Immature natural killer cell (primary cell): ENCODE results near the gene MRPL54. TPM values are rescaled to one million over a fixed set of nuclear protein-coding genes. Genes with fewer than 3 reads are reported as not detected.

Source experiments
- DNase-seq, 3 donors: peaks; one replicate each; pipeline ENCODE4 v3.0.0; 2022; ENCODE audit warnings: mixed read lengths in 1 of 3
- H3K27ac Mint-ChIP-seq, 6 donors: one replicate each; pipeline ENCODE4 v1.8.0; 2020; ENCODE audit warnings: mixed read lengths in 6 of 6, mild to moderate bottlenecking in 5 of 6, inconsistent platforms in 4 of 6, moderate library complexity in 3 of 6
- H3K27me3 Mint-ChIP-seq, 3 donors: one replicate each; pipeline ENCODE4 v1.8.0; 2020 to 2021; ENCODE audit warnings: low read depth in 3 of 3, mild to moderate bottlenecking in 3 of 3, mixed read lengths in 3 of 3, moderate library complexity in 3 of 3, inconsistent platforms in 1 of 3
- H3K36me3 Mint-ChIP-seq, 3 donors: one replicate each; pipeline ENCODE4 v1.8.0; 2020; ENCODE audit warnings: mixed read lengths in 3 of 3, inconsistent platforms in 2 of 3, mild to moderate bottlenecking in 2 of 3
- H3K4me1 Mint-ChIP-seq, 2 donors: one replicate each; pipeline ENCODE4 v1.8.0; 2020; ENCODE audit warnings: inconsistent platforms in 2 of 2, mild to moderate bottlenecking in 2 of 2, mixed read lengths in 2 of 2, moderate library complexity in 1 of 2
- H3K4me3 Mint-ChIP-seq, 5 donors: one replicate each; pipeline ENCODE4 v1.8.0; 2020; ENCODE audit warnings: mild to moderate bottlenecking in 5 of 5, mixed read lengths in 5 of 5, inconsistent platforms in 3 of 5, moderate library complexity in 3 of 5
- H3K9me3 Mint-ChIP-seq, 6 donors: one replicate each; pipeline ENCODE4 v1.8.0; 2020; ENCODE audit warnings: mild to moderate bottlenecking in 6 of 6, mixed read lengths in 6 of 6, inconsistent platforms in 4 of 6, moderate library complexity in 3 of 6
- polyA plus RNA-seq, 3 donors: library from polyadenylated mRNA; unstranded; fragments of 300-500 nt; fragmentation: Illumina TruSeq; gene quantifications; one replicate each; pipeline ENCODE4 v1.2.3, GENCODE V29; 2021

The MRPL54 gene
- polyA plus RNA-seq, 3 donors from 2014 or later = 116 to 167 (median 122) TPM

DNA sequence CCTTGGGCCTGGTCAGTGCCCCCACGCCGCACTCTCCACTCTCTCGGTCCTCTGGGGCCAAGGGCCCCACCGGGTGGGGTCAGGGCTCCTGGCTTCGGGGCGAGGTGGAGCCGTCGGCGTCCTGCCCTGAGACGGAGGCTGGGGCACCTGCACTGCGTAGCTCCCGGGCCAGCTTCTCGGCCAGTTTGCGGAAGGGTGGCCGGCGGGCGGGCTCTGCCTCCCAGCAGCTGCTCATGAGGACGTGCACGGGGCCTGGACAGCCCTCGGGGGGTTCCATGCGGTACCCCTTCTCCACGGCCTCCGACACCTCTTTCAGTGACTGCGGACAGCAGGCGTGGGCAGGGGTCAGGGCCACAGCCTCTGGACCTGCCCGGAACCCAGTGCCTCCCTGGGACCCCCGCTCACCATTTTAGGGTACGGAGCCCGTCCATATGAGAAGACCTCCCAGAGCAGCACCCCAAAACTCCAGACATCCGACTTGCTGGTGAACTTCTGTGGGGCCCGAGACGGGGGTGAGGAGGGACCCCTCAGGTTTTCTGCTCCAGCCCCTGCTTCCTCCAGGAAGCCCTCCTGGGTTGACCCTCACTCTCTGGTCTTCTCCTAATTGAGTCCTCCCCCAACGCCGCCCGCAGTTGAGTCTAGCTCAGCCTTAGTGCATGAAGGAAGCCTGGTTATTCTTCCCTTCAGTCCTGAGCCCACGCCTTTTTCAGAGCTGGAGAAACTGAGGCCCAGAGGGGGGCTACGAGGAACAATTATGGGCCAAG is 15.8 kb downstream of the MRPL54 start:
- H3K27ac Mint-ChIP-seq = peak overlapping the region in 1 of 6 donors; percentile 11
- H3K9me3 Mint-ChIP-seq = peaks cover 0 to 16% (median 6%) of the 10 kb centered on the region in 6 donors
- peaks cover 22 to 32% of the 10 kb centered on the region in 2 donors for H3K4me1 Mint-ChIP-seq
- H3K27me3 Mint-ChIP-seq = peaks cover 0 to 3% (median 2%) of the 10 kb centered on the region in 3 donors
- H3K36me3 Mint-ChIP-seq = peaks cover 21 to 25% (median 21%) of the 10 kb centered on the region in 3 donors
- no peak for DNase-seq
- no peak overlapping the region for H3K4me3 Mint-ChIP-seq

DNA sequence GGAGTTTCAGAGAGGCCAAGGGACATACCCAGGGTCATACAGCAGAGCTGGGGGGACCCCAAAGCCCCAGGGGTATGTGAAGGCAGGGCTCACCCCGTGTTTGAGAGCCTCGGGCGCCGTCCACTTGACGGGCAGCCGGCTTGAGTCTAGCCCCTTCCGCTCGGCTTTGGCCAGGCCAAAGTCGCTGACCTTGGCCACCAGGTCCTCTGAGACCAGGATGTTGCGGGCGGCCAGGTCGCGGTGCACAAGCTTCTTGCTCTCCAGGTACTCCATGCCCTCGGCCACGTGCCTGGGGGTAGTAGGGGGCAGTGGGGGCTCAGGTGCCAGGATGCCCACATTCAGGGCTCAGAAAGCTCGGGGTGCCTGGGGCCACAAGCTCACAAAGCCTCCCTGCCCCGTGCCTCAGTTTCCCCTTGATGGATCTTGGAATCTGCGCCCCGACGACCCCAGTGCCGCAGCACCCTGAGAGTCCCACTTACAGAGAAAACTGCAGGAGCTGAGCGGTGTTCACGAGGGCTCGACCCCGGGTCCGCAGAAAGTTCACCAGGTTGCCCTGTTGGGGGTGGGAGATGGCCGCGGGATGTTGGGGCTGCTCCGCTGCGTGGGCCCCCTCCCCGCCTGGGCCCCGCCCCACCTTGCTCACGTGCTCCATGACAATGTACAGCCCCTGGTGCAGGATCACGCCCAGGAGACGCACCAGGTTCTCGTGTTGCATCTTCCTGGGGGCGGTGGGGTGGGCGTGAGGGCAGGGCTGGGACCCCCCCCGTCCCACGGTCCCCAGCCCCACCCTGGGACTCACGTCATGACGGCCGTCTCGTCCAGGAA is 16.6 kb downstream of the MRPL54 start:
- peaks cover 0 to 16% (median 6%) of the 10 kb centered on the region in 6 donors for H3K9me3 Mint-ChIP-seq
- H3K4me1 Mint-ChIP-seq = peaks cover 25 to 32% of the 10 kb centered on the region in 2 donors
- H3K27ac Mint-ChIP-seq = no peak overlapping the region
- H3K36me3 Mint-ChIP-seq = peaks cover 21 to 29% (median 26%) of the 10 kb centered on the region in 3 donors
- no peak overlapping the region for H3K4me3 Mint-ChIP-seq
- DNase-seq = no peak
- peaks cover 3 to 5% (median 5%) of the 10 kb centered on the region in 3 donors for H3K27me3 Mint-ChIP-seq

DNA sequence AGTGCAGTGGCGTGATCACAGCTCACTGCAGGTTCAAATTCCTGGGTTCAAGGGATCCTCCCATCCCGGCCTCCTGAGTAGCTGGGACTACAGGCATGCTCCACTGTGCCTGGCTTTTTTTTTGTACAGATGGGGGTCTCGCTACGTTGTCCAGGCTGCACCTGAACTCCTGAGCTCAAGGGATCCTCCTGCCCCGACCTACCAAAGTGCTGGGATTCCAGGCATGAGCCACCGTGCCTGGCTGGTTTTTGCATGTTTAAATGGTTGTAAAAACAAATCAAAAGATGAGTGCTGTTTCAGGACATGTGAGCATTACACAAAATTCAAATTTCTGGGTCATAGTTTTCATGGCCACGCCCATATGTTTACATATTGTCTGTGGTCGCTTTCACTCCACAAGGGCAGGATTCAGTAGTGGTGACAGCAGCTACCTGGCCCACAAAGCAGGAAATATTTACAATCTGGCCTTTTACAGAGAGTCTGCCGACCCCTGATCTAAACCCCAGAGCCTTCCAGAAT is 18.4 kb downstream of the MRPL54 start:
- Mint-ChIP-seq H3K27me3 (peaks cover 3 to 17% (median 13%) of the 10 kb centered on the region in 3 donors), H3K27ac (peak overlapping the region; percentile 55 to 86 (median 78)), H3K4me1 (peaks cover 32 to 36% of the 10 kb centered on the region in 2 donors), H3K36me3 (peaks cover 24 to 30% (median 25%) of the 10 kb centered on the region in 3 donors), H3K4me3 (no peak overlapping the region), H3K9me3 (peaks cover 0 to 16% (median 6%) of the 10 kb centered on the region in 6 donors)
- DNase-seq = peak in 1 of 3 donors; percentile 34

DNA sequence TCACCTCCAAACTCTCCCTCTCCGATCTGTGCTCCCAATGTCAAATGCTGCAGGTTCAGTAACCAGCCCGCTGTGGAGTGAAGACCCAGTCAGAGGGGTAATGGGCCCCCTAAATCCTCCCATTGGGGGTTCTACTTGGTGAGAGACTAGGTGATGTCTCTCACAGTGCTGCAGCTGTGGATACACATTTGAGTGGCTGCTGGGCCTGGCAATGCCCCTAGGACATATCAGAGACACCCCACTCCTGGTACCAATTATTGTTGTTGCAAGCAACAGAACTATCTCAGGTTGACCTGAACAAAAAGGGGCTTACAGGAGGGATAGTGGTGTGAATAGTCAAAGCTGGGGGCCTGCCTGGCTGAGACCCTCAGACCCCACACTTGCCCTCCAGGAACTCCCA is 19.1 kb downstream of the MRPL54 start:
- Mint-ChIP-seq H3K36me3 (peaks cover 24 to 30% (median 25%) of the 10 kb centered on the region in 3 donors), H3K4me3 (peak overlapping the region in 1 of 5 donors; percentile 33), H3K27me3 (peaks cover 3 to 20% (median 14%) of the 10 kb centered on the region in 3 donors), H3K27ac (peak overlapping the region; percentile 34 to 86 (median 82)), H3K9me3 (peaks cover 0 to 16% (median 6%) of the 10 kb centered on the region in 6 donors), H3K4me1 (peaks cover 34 to 35% of the 10 kb centered on the region in 2 donors)
- no peak for DNase-seq

DNA sequence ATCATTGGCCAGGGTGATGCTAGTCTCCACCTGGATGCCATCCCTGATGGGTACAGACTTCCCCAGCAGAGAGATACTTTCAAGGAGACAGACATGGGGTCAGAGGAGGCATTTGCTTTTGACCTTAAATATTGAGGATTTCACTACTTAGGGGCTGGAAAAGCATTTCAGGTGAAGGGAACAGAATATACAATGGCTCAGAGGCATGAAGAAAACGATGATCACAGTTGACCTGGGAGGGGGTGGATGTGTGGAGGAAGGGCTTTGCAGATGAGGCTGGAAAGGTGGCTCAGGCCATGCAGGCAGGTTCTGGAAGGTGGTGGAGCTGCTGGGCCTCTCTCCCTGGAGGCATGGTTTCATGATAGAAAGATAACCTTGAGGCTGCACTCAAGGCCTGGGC is 19.8 kb downstream of the MRPL54 start:
- H3K36me3 Mint-ChIP-seq = peaks cover 24 to 30% (median 25%) of the 10 kb centered on the region in 3 donors

DNA sequence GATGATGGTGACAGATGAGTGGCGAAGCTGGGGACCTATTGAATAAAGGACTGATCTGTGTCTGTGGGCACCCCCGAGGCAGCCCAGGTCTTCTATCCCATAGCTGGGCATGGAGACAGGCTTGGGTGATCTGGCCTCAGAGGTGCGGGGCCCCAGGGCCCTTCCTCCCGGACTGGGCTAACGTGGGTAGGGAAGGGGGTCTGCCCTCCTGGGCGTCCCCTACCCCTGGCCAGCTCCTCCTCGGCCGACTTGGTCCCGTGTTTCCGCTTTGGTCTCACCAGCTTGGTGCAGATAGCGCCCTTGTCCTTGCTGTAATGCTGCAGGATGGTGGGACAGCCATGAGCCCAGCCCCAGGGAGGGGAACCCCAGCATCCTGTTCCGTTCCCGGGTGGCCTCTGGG is 20.4 kb downstream of the MRPL54 start:
- no peak for DNase-seq
- Mint-ChIP-seq H3K27ac (peak overlapping the region in 3 of 6 donors; percentile 74 to 85 (median 76)), H3K4me1 (peaks cover 44 to 48% of the 10 kb centered on the region in 2 donors), H3K27me3 (peaks cover 10 to 24% (median 16%) of the 10 kb centered on the region in 3 donors), H3K9me3 (peaks cover 0 to 16% (median 6%) of the 10 kb centered on the region in 6 donors), H3K4me3 (no peak overlapping the region), H3K36me3 (peaks cover 24 to 30% (median 25%) of the 10 kb centered on the region in 3 donors)

More for the DNA sequence above, 19.8 kb downstream of the MRPL54 start:
- Mint-ChIP-seq H3K27ac (peak overlapping the region; percentile 65 to 85 (median 80)), H3K4me3 (peak overlapping the region in 3 of 5 donors; percentile 8 to 22 (median 9)), H3K27me3 (peaks cover 10 to 24% (median 16%) of the 10 kb centered on the region in 3 donors), H3K9me3 (peaks cover 0 to 16% (median 6%) of the 10 kb centered on the region in 6 donors), H3K4me1 (peaks cover 40 to 43% of the 10 kb centered on the region in 2 donors)
- no peak for DNase-seq

DNA sequence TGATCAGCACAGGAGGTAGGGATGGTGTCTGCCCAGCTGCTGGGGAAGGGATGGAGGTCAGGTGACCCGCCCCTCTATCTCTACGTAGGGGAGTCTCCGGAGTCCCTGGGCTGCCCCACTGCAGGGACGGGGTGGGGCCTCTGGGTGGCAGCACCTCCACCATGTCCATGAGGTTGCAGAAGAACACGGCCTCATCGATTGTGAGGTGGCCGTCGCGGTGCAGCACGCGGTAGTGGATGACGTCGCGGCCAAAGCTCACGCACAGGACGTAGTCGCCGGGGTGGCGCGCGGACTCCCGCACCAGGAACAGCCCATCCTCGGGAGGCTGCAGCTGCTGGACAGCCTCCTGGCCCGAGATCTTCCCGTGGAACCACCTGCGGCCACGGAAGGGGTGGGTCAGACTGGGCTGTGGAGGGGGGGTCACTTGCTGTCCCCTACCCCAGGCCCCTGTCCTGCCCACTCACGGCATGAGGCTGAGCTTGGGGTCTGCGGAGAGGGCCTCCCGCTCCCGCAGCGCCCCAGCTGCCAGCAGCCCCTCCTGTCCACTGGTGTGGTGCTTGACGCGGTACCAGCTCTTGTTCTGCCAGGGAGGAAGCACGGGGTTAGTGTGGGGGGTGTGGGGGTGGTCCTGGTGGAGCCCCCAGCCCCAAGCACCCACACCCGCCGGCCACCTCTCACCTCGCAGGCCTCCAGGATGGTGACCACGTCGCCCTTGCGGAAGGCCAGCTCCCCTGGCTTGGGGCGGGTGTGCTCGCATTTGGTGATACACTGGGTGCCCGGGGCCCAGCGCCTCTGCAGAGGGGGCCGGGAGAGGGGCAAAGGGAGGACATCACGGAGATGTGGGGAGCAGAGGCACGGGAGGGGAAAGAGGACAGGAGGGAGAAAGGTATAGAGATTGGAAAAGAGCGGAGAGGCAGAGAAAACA is 21.4 kb downstream of the MRPL54 start:
- peak; percentile 72 to 74 (median 73) for DNase-seq
- Mint-ChIP-seq H3K27ac (peak overlapping the region; percentile 89 to 98 (median 95)), H3K4me3 (peak overlapping the region; percentile 93 to 95 (median 94)), H3K36me3 (peaks cover 24 to 30% (median 25%) of the 10 kb centered on the region in 3 donors), H3K9me3 (peaks cover 0 to 16% (median 6%) of the 10 kb centered on the region in 6 donors), H3K4me1 (peaks cover 52 to 54% of the 10 kb centered on the region in 2 donors), H3K27me3 (peaks cover 12 to 29% (median 17%) of the 10 kb centered on the region in 3 donors)

DNA sequence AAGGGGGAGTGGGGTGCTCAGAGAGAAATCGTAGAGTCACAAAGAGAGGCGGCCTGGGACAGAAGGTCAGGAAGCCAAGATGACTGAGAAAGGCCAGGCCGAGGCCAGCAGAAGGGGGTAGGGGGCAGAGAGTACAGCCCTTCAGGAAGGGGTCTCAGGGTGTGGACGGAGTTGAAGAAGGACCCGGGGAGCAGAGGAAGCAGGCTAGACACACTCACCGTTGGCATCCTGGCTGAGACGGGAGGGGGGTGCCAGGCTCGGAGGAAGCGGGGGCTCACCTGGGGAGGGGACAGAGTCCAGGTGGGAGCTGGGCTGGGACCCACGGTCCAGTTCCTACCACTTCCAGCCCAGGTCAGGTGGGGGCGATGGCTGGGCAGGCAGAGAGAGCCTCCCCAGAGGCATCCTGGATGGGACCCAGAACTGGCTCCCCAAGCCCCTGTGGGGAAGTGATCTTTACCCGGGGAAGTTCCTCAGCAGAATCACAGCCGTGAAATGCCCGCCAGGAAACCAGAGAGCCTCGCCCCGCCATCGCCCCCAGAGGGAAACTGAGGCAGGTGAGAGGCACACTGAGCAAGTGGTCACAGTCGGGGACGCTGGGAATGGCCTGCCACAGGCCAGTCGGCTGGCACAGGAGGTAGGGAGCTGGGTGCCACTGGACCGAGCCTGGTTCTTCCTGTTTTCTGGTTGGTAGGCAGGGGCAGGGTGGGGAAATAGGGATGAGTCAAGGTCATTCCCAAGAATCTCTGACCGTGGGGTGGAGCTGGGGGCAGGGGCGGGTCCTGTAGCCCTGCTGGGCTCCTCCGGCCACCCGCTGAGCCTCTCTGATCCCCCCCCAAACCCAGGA is 22.3 kb downstream of the MRPL54 start:
- H3K27me3 Mint-ChIP-seq = peaks cover 18 to 37% (median 22%) of the 10 kb centered on the region in 3 donors
- peaks cover 0 to 16% (median 6%) of the 10 kb centered on the region in 6 donors for H3K9me3 Mint-ChIP-seq
- H3K27ac Mint-ChIP-seq = peak overlapping the region; percentile 89 to 98 (median 95)
- peaks cover 61 to 63% of the 10 kb centered on the region in 2 donors for H3K4me1 Mint-ChIP-seq
- H3K36me3 Mint-ChIP-seq = peaks cover 24 to 30% (median 25%) of the 10 kb centered on the region in 3 donors
- DNase-seq = peak in 1 of 3 donors; percentile 21
- peak overlapping the region; percentile 93 to 95 (median 94) for H3K4me3 Mint-ChIP-seq

DNA sequence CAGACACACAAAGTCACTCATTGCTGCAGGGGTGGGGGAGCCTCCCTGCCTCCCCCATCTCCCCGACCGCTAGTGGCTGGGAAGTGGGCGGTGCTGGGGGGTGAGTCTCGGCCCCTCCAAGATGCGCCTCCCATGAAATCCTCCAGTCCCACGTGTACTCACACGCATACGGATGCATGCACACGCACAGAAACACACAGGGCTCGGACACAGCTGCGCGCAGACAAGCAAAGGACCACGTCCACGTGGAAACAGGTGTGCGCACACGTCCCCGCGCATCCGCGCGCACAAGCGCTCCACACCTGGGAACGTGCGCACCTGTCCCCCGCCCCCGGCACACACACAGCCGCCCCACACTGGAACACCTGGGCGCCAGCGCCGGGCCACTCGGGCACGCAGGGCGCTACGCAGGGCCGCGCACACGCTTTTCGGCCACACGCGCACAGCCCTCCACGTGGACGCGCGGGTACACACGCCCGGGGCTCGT is 23.0 kb downstream of the MRPL54 start:
- H3K27ac Mint-ChIP-seq = peak overlapping the region; percentile 89 to 98 (median 95)
- DNase-seq = peak; percentile 44 to 52 (median 46)
- peaks cover 0 to 16% (median 6%) of the 10 kb centered on the region in 6 donors for H3K9me3 Mint-ChIP-seq
- peak overlapping the region; percentile 93 to 95 (median 94) for H3K4me3 Mint-ChIP-seq
- peaks cover 68 to 69% of the 10 kb centered on the region in 2 donors for H3K4me1 Mint-ChIP-seq
- peaks cover 24 to 30% (median 25%) of the 10 kb centered on the region in 3 donors for H3K36me3 Mint-ChIP-seq
- peaks cover 19 to 37% (median 22%) of the 10 kb centered on the region in 3 donors for H3K27me3 Mint-ChIP-seq

DNA sequence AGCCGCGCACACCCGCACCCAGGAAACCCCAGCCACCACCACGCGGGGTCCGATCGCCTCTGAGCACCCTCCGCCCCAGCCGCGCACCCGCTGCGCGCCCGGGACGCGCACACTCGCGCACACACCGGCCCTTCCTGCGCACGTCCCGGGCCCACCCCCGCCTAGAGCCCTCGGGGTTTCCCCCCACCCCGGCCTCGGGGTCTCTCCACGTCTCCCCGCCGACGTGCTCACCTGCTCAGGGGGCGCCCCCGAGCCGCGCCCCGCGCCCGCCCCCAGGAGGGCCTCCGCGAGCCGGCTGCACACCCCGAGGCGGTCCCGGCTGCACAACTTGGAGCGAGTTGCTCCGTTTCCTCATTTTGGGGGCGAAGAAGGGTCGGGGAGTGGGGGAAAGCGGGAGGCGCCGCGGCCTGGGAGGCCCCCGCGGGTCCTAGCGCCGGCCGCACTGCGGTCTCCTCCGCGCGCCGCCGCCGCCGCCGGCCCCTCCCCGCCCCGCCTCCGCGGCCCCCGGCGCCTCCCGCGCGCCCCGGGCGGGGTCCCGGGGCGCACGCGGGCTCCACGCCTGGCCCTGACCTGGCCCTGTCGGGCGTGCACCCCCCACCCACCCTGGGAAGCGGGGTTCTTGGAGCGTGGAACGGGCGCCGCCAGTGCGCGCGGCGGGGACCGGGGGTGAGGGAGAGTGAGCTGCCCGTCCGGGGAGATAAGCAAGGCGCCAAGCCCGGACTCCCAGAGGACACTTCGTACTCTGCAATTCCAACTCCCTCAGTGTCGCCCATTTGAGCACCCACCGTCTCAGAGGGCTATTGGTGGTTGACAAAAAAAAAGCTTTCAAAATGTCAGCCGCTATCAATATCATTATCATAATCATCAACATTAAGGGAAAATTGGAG is 23.7 kb downstream of the MRPL54 start, which contains the start of gene MATK:
TSS of gene MATK (minus strand) at position 444 of the 887 bp plus-strand sequence. CDS start 1,246 bp downstream, outside the sequence.
- DNase-seq = peak; percentile 68 to 72 (median 70)
- Mint-ChIP-seq H3K27ac (peak within 1 kb of the TSS; percentile 89 to 98 (median 95)), H3K9me3 (peaks cover 0 to 12% (median 6%) of the 10 kb centered on the region in 6 donors), H3K27me3 (peaks cover 19 to 39% (median 20%) of the 10 kb centered on the region in 3 donors), H3K4me3 (peak within 1 kb of the TSS; percentile 93 to 95 (median 94)), H3K4me1 (peaks cover 70 to 71% of the 10 kb centered on the region in 2 donors), H3K36me3 (peaks cover 19 to 25% (median 21%) of the 10 kb centered on the region in 3 donors)
